SW 1271 (cell line): ENCODE results near the gene AMACR.

Experiments
- DNase-seq, 2 experiments: peaks; one replicate each; lab custom pipeline; 2025; lab: John Stamatoyannopoulos, UW

The AMACR gene

DNA sequence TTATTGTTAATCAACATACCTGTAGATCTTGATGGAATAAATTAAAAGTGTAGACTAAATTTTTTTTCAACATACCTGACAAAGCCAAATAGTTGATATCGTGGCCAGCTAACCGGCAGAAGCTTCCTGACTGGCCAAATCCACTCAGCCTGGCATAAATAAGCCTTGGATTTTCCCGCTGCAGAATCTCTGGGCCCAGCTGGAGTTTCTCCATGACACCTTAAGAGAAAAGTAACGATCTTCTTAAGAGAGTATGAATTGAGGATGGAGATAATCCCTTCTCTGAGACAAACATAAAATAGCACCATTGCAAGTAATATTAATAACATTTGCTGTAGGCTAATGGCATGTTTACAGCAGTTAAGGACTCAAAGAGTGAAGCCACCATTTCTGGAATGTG is 2.2 kb downstream of the AMACR start:
- no peak for DNase-seq

DNA sequence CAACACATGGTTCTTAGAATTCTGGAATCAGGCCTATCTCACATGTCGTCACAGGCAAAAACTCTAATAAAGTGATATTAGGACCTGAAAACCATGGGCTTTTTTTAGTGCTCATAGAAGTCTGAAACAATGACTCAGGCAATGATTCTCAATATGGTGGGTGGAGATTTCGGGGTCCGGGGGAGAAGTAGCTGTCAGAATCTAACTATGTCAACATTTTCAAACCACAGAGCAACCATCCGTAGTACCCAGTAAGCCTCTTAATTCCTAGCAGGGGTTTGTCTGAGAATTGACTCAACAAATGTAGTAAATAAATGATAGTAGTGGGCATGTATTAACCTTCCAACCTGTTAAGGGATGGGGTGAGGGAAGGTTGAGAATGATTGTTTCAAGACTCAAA is 2.6 kb downstream of the AMACR start:
- no peak for DNase-seq

DNA sequence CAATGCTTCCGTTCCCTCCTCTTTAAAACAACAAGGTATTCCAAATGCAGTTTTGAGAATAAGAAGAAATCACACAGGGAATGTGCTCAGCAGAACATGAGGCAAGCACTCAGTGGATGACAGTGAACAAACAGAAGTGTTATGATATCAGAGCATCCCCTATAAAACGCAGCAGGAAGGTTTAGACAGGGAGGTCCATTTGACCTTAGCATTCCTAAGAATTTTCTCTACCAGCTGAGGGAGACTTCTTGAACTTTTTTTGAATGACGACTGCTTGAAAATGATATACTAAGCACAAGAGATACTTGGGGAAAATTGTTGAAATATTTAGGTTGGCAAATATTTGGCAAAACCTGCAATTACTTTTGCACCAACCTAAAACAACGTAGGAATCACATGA is 3.9 kb downstream of the AMACR start:
- no peak for DNase-seq

DNA sequence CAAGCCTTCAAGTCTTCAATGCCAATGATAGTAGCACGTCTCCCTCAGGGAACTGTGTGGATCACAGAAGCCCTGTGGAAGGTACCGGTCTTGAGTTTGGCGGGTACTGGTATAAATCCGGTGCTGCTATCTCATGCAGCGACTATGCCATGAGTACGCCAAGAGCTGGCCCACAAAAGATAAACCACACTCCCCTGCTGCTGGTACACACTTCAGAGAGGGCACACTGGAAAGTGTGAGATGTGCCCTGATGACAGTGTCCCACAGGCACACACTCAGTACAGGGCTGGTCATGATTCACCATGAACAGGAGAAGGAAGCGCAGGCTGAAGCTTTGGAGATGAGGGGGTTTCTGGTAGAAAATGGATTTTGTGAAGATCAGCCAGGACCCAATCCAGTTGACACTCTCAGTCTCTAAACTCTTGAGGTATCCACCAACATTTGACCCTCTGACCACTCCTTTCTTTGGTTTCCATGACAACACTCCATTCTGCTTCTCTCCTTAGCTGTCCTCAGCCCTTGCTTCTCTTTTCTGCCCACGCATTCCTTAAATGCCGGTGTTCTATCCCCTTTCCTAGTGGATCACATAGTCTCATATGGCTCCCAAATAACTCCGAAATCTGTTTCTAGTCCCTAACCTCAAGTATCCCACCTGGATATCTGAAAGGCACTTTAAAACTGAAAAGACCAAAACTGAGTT is 5.1 kb downstream of the AMACR start:
- no peak for DNase-seq

DNA sequence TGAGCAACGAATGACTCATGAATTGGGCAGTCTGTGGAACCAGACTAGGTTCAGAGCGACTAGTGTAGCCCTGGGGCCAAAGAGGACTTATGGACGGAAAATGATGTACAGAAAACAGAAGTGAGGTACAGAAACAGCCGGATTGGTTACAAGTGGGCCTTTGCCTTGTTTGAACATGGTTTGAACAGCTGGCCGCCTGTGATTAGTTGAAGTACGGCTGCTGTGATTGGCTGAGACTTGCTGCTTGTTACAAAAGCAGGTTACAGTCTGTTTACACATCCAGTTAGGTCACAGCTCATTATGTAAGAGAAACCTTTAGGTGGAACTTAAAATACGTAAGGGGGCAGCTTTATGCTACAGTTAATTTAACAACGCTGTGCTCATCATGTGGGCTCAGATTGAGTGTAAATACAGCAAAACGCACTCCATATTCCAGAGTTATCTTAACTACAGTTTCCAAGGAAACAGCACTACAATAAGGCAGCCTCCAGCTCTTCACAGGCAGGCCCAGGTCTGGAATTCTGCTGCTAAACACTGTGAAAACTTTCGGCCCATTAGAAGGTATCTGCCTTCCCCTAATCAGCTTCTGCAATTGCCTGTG is 6.5 kb downstream of the AMACR start:
- DNase-seq, result no peak

DNA sequence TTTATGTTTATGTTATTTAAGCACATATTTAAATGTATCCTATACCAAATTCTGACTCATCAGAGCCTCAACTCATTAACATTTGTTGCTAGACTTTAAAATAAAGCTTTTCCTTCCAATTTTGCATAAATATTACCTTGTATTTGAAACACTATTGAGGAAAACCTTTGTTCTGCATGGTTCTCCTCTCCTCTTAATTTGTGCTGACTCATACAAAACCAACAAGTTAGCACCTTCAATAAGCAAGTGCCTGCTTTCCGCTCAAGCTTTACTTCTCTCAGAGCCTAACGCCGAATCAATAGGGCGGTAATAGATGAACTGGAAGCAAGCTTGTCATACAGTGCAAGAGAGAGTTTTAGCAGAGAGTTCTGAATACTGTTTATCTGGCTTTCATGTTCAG is 7.9 kb downstream of the AMACR start:
- no peak for DNase-seq

DNA sequence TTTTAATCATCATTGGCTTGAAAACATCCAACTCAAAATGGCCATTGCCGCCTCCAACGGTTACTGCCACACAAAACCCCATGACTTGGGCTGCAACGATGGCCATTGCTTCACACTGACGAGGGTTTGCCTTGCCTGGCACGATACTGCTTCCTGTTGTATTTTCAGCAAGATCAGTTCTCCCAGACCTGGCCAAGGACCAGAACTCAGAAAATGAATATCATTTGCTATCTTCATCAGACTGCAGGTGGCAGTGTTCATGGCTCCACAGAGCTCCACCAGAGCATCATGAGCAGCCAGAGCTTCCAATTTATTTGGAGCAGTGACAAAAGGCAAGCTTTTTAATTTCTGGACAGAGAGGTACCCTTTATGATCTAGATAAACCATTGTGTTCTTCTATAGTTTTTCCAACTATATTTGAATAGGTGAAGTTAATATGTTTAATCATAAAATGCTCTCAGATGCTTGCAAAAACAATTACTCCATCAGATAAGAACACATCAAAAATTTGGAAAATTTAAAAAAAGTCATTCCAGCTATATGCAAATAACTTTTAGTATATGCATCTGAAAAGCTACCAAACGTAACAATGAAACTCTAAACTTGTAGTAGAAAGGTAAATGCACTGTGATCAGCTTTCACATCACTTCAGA is 10.4 kb downstream of the AMACR start:
- peak in 1 of 2 experiments; percentile 64 for DNase-seq

DNA sequence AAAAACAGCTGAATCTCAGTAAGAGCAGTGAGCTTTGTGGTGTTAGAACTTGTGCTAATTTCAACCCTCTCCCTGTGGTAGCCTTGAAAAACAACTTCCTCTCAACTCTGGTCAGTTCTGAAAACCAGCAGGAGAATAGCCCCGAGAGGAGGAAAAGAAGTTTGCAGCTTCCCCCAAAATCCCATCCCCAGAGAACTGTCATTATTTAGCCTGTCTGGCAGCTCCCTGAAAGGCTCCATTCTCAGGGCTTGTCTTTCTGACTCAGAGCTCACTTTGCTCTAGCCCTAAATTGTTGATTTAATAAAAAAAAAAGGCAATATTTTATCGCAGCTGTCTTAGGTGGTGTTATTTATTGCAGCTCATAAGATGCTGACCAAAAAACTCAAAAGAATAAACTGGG is 12.0 kb downstream of the AMACR start:
- DNase-seq, result no peak

DNA sequence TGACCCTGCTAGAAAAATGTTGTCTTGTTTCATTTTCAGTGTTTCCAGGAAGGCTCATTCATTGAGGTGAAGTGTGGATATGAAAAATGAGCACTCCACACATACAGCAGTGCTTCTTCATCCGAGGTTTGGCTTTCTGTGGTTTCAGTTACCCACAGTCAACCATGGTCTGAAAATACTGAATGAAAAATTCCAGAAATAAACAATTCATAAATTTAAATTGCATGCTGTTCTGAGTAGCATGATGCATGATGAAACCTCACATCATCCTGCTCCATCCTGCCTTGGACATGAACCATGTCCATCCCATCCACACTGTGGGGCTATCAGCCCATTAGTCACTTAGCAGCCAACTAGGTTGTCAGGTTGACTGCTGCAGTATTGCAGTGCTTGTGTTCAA is 13.0 kb downstream of the AMACR start:
- no peak for DNase-seq

DNA sequence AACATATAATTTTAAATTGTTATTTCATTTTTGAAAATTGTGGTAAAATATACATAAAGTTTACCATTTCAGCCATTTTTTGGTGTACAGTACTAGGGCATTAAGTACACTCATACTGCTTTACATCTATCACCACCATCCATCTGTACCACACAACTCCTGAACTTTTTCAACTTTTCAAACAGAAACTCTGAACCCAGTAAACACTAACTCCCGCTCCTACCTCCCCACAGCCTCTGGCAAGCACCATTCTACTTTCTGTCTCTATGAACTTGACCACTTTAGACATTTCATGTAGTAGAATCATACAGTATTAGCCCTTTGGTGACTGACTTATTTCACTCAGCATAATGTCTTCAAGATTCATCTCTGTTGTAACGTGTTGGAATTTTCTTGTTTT is 15.0 kb downstream of the AMACR start:
- no peak for DNase-seq

DNA sequence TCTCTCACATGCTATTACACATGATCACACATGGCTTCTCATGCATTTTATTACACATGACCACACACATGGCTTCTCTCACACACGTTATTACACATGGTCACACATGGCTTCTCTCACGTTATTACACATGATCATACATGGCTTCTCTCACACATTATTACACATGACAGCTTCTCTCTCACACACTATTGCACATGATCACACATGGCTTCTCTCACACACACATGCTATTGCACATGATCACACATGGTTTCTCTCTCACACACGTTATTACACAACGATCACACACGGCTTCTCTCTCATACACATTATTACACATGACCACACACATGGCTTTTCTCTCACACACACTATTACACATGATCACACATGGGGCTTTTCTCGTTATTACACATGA is 22.4 kb downstream of the AMACR start:
- DNase-seq, result no peak

DNA sequence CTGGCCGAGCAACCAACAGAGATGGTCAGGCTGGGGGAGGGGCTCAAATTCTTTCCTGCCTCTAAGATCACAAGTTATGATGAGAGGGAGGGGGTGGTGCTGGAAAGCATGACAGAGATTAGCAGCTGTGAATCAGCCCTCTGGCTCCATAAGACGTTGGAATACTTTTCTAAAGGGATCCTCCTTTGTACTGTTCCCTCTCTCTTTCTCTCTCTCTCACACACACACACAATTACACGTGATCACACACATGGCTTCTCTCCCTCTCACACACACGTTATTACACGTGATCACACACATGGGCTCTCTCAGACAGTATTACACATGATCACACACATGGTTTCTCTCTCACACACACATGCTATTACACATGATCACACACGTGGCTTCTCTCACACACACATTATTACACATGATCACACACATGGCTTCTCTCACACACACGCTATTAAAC is 23.2 kb downstream of the AMACR start, which contains the start of gene SLC45A2:
TSS of gene SLC45A2 (minus strand) at position 23 of the 454 bp plus-strand sequence. CDS start 110 bp downstream, outside the sequence.
- DNase-seq, result no peak

DNA sequence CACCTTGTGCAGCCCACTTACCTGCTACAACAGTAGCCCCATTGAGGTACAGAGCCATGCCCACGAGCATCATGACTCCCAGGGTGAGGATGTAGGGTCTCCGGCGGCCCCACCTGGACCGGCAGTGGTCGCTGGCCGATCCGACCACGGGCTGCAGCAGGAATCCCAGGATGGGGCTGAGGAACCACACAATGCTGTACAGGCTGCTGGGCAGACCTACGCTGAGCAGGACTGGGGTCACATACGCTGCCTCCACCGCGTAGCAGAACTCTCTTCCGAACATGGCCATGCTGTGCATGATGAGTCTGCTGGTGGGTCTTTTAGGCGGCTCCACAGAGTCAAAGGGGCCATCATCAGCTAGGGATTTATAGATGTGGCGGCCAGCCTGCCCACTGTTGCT is 23.7 kb downstream of the AMACR start:
- DNase-seq, result no peak

DNA sequence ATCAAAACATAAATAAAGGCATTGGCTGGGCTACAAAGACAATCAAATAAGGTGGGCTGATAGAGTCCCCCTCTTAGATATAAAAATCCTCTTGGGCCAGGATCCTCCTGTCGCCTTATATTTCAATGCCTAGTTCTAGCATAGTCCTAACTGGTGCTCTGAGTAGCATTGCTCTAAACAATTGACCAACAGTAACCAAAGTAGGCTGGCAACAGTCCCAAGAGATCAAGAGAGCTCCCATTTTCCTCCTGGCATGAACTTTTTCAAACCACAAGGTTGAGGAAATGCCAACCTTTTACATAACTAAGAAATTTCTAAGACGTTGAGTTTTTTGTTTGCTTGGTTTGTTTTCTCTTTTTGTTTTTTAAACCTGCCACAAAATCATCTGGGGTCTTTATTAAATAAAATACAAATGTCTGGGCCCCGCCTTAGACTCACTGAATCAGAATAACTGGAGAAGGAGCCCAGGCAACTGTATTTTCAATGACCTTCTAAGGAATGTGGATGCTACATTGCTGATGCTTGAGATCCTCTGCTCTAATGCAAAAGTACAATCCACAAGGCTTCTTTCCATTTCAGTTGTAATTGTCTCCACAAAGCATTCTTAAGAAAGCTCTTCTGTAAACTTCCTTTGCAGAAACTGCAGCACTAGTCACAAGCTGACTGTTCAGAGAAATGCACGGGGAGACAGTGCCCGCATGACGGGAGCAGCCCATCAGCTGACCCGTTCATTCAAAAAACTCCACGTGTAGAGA is 26.3 kb downstream of the AMACR start:
- no peak for DNase-seq

DNA sequence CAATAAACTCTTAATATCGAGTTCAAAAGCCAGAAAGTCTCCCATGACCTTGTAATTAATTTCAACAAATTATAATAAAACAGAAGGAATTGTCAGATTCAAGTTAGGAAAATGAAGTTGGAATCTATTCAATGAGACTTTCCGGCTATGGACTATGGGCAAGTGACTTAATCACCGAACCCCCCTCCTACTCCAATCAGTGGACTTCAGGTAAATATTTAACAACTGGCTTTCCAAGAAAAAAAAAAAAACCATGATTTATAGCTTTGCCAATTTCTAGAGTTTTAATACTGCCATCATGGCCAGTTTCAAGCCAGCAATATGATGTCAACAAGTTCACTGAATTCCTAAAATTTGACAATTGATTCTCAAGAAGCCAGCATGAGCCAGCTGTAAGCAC is 27.8 kb downstream of the AMACR start:
- DNase-seq, result no peak

DNA sequence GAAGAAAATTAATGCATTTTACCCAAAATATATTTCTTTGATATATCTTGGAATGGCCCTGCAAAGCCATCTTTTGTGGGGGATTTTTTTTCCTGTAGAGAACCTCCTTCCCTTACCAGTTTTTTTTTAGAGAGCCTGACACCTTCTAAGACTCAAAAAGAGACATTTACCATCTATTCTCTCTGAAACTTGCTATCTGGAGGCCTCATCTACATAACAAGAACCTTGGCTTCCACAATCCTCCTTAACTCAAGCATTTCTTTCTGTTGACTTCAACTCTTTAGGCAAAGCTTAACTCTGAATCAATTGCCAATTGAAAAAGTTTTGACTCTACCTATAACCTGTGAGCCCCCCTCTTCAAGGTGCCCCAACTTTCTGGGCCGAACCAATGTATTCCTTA is 29.5 kb downstream of the AMACR start:
- DNase-seq, result no peak

DNA sequence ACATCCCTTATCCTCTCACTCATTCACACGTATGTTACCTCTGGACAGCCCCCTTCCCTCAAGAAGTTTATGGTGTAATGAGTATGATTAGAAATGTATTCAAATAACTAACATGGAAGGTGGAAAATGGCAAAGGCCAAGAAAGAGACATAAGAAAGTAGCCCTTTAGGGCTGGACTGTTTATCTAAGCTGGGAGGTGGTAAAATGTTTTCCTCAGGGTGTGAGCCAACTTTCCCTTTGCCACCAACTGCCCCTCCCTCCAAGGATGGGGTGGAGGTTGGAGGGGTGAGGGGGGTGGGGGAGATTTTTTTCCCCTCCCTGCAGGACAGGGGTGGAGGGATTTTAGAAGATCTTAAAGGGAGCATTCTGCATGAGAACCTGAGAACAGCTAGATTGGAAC is 31.5 kb downstream of the AMACR start:
- DNase-seq, result no peak

DNA sequence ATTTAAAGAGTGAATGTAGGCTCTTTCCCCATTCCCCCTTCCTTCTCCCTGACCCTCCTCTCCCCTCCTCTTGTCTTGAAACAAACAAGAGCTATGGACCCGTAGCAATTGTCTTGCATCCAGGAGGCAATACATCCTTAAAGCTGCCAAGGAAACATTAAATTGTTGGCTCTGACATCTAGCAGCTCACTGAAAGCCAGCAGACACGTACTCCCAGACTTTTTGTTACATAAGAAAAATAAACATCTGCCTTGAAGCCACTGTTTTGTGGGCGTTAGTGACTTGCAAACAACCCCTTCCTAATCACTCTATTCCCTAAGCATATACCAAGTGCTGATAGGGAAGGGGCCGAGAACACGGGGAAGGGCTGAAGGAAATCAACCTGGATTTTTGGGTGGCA is 32.0 kb downstream of the AMACR start:
- DNase-seq, result no peak

DNA sequence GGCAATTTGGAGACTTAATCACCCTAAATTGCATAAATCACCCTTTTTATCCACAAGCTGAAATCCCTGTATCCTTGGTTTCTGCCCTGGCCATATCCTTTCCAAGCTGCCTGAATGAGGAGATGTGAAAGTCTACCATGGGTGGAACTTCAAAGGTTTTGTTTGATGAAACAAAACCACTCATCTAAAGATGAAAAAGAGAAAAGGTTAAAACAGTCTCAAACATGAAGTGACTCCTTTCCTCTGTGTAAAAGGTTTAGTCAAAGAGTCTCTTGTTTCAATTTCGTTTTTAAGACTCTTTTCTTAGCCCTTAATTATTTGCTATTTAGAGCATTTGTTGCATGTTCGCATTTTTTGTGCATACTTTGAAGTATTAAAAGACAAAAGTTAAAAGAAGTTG is 34.6 kb downstream of the AMACR start:
- DNase-seq, result no peak

DNA sequence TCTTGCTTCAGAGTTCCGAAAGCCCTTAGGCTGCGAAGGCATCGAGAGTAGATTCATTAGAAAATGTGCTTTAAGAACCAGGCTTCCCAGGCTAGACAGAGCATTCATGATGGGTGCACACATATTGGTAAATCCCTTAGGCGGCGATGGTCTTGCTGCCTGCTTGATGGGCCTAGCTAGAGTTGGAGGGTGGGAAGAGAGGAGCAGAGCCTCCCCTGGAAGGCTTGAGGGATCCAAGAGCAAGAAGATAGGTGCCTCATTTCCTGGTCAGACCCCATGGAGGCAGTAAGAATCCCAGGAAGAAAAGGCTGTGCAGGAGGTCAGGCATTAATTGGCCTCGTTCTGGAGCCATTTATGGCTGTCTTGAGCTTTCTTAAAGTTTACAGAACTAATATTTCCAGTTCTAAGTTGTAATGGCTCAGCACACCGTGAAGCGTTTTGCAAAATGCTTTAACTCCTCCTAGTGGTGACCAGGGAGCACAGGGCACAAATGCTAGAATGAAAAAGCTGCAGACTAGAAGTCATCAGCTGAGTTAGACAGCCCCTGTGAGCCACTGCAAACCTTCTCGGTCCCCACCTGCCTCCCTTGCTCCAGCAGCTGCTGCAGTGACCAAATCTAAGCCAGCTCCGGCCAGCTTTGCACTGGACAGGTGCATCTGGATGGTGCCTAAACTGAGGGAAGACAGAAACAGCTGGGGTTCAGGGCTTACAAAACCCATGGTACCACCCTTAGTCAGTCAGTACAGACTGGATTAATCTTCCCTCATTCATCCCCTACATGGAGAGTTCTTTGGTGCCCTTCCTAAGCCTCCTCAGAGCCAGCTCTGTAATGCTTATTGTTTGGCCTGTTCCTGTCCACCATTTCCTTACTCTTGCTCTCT is 38.0 kb downstream of the AMACR start:
- DNase-seq, result peak in 1 of 2 experiments; percentile 24

DNA sequence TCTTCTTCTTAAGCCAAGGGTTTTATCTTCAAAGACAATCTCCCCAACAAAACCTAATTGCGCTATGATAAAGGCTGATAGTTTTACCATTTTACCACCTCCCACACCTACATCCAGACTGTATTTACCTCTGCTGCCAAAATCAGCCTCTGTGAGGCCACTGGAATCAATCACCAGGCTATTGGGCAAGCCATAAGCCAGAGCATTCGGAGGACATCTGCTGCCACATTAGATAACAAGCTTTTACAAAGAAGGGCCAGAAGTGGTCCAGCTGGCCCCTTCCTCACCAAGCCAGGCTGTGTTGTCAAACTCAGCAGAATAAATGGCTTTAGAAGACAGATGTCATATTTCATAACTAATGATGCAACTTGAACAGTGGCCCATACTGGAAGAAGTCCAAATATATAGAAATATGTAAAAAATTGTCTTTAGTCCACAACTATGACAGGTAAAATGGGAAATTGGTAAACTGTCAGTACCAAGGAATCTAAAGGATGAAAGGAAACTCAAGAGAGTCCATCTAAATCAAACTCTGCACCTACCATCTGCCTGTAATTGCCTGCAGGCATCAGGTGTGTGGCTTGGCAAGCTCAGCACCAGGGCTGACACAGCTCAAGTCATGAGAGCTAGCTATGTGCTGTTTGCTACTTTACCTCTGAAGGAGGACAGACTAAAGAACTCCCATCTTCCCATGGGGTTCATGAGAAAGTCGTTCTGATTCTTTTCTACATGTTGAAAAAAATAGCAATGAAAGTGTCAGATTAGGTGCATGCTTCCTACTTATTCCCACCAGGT is 39.4 kb downstream of the AMACR start:
- DNase-seq, result no peak
